GM12878 (cell line): ENCODE results near the gene PTPN22. TPM values are rescaled to one million over a fixed set of nuclear protein-coding genes. Genes with fewer than 3 reads are reported as not detected.

ENCODE experiments used
- BHLHE40 ChIP-seq, 2 experiments: fragments of 450-650 bp in 1 of 2; IDR thresholded peaks; 2 replicates each; pipeline ENCODE4 v1.6.1; 2011 to 2017; ENCODE audit warnings: low read depth in 2 of 2, borderline replicate concordance in 1 of 2, improper control_type of control experiment in 1 of 2, low read length in 1 of 2, mild to moderate bottlenecking in 1 of 2
- EGR1 ChIP-seq, 2 experiments: IDR thresholded peaks; 1 replicate in 1 of 2; 2 replicates in 1 of 2; pipeline ENCODE4 v1.6.1; 2011 to 2012; ENCODE audit warnings: low read depth in 2 of 2, low read length in 2 of 2, borderline replicate concordance in 1 of 2, mild to moderate bottlenecking in 1 of 2, moderate library complexity in 1 of 2
- FOS ChIP-seq: IDR thresholded peaks from 3 replicates; pipeline ENCODE4 v1.6.1; 2011; ENCODE audit warnings: borderline replicate concordance; ENCODE audit not compliant: insufficient read length; ENCODE audit errors: extremely low read depth
- FOXM1 ChIP-seq: IDR thresholded peaks from 2 replicates; pipeline ENCODE4 v1.6.1; 2012; ENCODE audit warnings: low read depth, mild to moderate bottlenecking, inconsistent platforms, low read length, moderate library complexity
- IKZF2 ChIP-seq, 2 experiments: fragments of 450-650 bp; IDR thresholded peaks; 2 replicates each; pipeline ENCODE4 v1.6.1; 2017; ENCODE audit warnings: mild to moderate bottlenecking in 2 of 2, moderate library complexity in 2 of 2
- MEF2B ChIP-seq: fragments of 450-650 bp; IDR thresholded peaks from 2 replicates; pipeline ENCODE4 v1.6.1; 2018; ENCODE audit warnings: mild to moderate bottlenecking, moderate library complexity; ENCODE audit not compliant: partially characterized antibody, poor library complexity, severe bottlenecking
- MYC ChIP-seq: IDR thresholded peaks from 2 replicates; pipeline ENCODE4 v1.6.1; 2011; ENCODE audit warnings: mild to moderate bottlenecking, low read length, moderate library complexity, inconsistent platforms; ENCODE audit not compliant: insufficient read depth, insufficient replicate concordance, insufficient read length, severe bottlenecking
- NR2C1 ChIP-seq: fragments of 450-650 bp; IDR thresholded peaks from 2 replicates; pipeline ENCODE4 v1.6.1; 2017; ENCODE audit warnings: antibody characterized with exemption, mild to moderate bottlenecking, moderate library complexity
- PML ChIP-seq: IDR thresholded peaks from 2 replicates; pipeline ENCODE4 v1.6.1; 2012; ENCODE audit warnings: low read length, inconsistent platforms
- POLR2A ChIP-seq: IDR thresholded peaks from 2 replicates; pipeline ENCODE4 v1.6.1; 2011; ENCODE audit warnings: low read depth, mild to moderate bottlenecking, low read length
- POLR2AphosphoS2 ChIP-seq: IDR thresholded peaks from 2 replicates; pipeline ENCODE4 v1.6.1; 2011; ENCODE audit warnings: low read depth, mild to moderate bottlenecking, low read length, improper control_type of control experiment, moderate library complexity
- PRDM15 ChIP-seq: fragments of 450-650 bp; formaldehyde crosslinking; IDR thresholded peaks from 2 replicates; pipeline ENCODE4 v1.4.0; 2020; ENCODE audit warnings: mild to moderate bottlenecking, moderate library complexity
- RB1 ChIP-seq: fragments of 450-650 bp; formaldehyde crosslinking; IDR thresholded peaks from 2 replicates; pipeline ENCODE4 v1.6.1; 2017; ENCODE audit warnings: mild to moderate bottlenecking, borderline replicate concordance
- SIN3A ChIP-seq: IDR thresholded peaks from 2 replicates; pipeline ENCODE4 v1.6.1; 2012; ENCODE audit warnings: low read depth, low read length, improper control_type of control experiment
- TBL1XR1 ChIP-seq: IDR thresholded peaks from 2 replicates; pipeline ENCODE4 v1.6.1; 2012; ENCODE audit warnings: low read depth, low read length, improper control_type of control experiment
- YY1 ChIP-seq: IDR thresholded peaks from 2 replicates; pipeline ENCODE4 v1.6.1; 2011; ENCODE audit warnings: low read depth, mild to moderate bottlenecking, low read length
- ZNF622 ChIP-seq: fragments of 450-650 bp; IDR thresholded peaks from 2 replicates; pipeline ENCODE4 v1.6.1; 2017; ENCODE audit warnings: mild to moderate bottlenecking, inconsistent platforms
- polyA plus RNA-seq, 11 experiments: library from polyadenylated mRNA; depleted of rRNA in 4 of 11; unstranded in 6 of 11; stranded (reverse) in 5 of 11; fragments of >200 nt; fragmentation: Nextera tagmentation in 4 of 11; fragmentation: Illumina TruSeq in 1 of 11; extraction: Ambion mirVana in 4 of 11; extraction: Trizol in 1 of 11; gene quantifications; 1 replicate in 1 of 11; 2 replicates in 10 of 11; pipeline versions ENCODE4 v1.2.1 to v1.2.3, GENCODE V29; 2011 to 2016; ENCODE audit warnings: inconsistent platforms in 2 of 11, missing spikeins in 2 of 11, low read depth in 1 of 11
- total RNA-seq, 4 experiments: library from RNA; depleted of rRNA in 3 of 4; stranded (reverse); fragments of >200 nt in 3 of 4; fragmentation: Illumina TruSeq in 1 of 4; extraction: Trizol in 1 of 4; gene quantifications; 2 replicates each; pipeline versions ENCODE4 v1.2.1 to v1.2.3, GENCODE V29; 2013 to 2021
- TF ChIP-seq, protein P1 (sequence below): fragments of 450-650 bp; IDR thresholded peaks from 2 replicates; pipeline ENCODE4 v1.6.1; 2017; ENCODE audit warnings: mild to moderate bottlenecking
- TF ChIP-seq, protein P2 (sequence below): fragments of 450-650 bp; IDR thresholded peaks from 2 replicates; pipeline ENCODE4 v1.6.1; 2018; ENCODE audit warnings: mild to moderate bottlenecking, low read depth, moderate library complexity; ENCODE audit not compliant: partially characterized antibody
- TF ChIP-seq, protein P3 (sequence below): IDR thresholded peaks from 2 replicates; pipeline ENCODE4 v1.6.1; 2012; ENCODE audit warnings: low read depth, low read length, improper control_type of control experiment

Gene PTPN22
- total and polyA plus RNA-seq, 10 of the 15 experiments (the other 5 are each of a cell fraction or from before 2014, with no cell fraction given), result 22.8 to 65.1 (median 44.9) TPM

DNA sequence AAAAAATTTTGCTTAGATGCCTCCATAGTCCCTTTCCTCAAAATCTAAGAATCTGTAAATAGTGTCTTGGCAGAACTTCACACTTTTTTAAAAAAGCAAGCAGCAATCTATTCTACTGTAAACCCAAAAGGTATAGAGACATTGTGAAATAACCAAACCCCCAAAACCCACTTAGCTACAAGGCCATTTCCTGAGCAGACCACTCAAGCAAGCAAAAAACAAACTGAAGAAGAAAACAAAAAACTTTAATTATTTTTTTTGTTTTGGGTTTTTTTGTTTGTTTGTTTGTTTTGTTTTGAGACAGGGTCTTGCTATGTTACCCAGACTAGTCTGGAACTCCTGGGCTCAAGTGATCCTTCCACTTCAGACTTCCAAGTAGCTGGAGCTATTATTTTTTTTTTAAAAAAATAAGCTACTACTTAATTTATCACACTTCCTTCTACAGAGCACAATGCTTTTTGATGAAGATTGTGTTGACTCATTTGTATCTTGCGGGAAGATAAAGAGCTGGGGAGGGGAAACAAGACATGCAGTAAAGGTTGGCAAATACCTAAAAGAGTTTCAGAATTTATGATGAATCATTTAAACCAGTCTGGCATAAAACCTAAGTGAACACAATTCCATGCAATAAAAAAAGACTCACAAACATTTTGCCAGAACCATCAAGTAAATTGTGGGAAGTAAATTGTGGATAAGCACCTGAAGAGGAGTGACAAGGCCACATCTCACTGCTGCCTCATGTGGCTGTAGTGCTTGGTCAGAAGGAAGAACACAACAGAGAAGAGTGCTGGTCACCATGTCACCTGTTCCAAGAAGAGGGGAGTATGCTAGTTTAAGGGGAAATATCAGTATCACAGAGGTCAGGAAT is 2.7 kb upstream of the PTPN22 start (continued):
- TF ChIP-seq PRDM15 (CRISPR knock-in tag), result no peak
- no peak for TF ChIP-seq FOS
- no peak for TF ChIP-seq YY1
- TF ChIP-seq TBL1XR1, result 0 out of 2 replicates have a peak, but pooled peaks have one; percentile 15
- TF ChIP-seq NR2C1, result no peak
- no peak for TF ChIP-seq FOXM1
- TF ChIP-seq, protein P1, sequence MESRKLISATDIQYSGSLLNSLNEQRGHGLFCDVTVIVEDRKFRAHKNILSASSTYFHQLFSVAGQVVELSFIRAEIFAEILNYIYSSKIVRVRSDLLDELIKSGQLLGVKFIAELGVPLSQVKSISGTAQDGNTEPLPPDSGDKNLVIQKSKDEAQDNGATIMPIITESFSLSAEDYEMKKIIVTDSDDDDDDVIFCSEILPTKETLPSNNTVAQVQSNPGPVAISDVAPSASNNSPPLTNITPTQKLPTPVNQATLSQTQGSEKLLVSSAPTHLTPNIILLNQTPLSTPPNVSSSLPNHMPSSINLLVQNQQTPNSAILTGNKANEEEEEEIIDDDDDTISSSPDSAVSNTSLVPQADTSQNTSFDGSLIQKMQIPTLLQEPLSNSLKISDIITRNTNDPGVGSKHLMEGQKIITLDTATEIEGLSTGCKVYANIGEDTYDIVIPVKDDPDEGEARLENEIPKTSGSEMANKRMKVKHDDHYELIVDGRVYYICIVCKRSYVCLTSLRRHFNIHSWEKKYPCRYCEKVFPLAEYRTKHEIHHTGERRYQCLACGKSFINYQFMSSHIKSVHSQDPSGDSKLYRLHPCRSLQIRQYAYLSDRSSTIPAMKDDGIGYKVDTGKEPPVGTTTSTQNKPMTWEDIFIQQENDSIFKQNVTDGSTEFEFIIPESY, result no peak
- TF ChIP-seq, protein P2, sequence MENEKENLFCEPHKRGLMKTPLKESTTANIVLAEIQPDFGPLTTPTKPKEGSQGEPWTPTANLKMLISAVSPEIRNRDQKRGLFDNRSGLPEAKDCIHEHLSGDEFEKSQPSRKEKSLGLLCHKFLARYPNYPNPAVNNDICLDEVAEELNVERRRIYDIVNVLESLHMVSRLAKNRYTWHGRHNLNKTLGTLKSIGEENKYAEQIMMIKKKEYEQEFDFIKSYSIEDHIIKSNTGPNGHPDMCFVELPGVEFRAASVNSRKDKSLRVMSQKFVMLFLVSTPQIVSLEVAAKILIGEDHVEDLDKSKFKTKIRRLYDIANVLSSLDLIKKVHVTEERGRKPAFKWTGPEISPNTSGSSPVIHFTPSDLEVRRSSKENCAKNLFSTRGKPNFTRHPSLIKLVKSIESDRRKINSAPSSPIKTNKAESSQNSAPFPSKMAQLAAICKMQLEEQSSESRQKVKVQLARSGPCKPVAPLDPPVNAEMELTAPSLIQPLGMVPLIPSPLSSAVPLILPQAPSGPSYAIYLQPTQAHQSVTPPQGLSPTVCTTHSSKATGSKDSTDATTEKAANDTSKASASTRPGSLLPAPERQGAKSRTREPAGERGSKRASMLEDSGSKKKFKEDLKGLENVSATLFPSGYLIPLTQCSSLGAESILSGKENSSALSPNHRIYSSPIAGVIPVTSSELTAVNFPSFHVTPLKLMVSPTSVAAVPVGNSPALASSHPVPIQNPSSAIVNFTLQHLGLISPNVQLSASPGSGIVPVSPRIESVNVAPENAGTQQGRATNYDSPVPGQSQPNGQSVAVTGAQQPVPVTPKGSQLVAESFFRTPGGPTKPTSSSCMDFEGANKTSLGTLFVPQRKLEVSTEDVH, result no peak
- TF ChIP-seq EGR1 (IDR thresholded peaks at IDR 0.05; ENCODE audit: borderline replicate concordance in 1 of 2, low read depth in 2 of 2, low read length in 2 of 2), result no peak
- TF ChIP-seq, protein P3, sequence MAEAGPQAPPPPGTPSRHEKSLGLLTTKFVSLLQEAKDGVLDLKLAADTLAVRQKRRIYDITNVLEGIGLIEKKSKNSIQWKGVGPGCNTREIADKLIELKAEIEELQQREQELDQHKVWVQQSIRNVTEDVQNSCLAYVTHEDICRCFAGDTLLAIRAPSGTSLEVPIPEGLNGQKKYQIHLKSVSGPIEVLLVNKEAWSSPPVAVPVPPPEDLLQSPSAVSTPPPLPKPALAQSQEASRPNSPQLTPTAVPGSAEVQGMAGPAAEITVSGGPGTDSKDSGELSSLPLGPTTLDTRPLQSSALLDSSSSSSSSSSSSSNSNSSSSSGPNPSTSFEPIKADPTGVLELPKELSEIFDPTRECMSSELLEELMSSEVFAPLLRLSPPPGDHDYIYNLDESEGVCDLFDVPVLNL, result no peak
- no peak for TF ChIP-seq ZNF622
- TF ChIP-seq SIN3A, result no peak
- 0 out of 2 replicates have a peak, but pooled peaks have one; percentile 38 for TF ChIP-seq PML
- peak; percentile 72 to 79 for TF ChIP-seq IKZF2 (IDR thresholded peaks at IDR 0.05)
- TF ChIP-seq MYC, result no peak
- TF ChIP-seq POLR2AphosphoS2, result no peak
- TF ChIP-seq POLR2A, result no peak
- peak; percentile 46 to 48; a peak in 2 of 4 replicates for TF ChIP-seq BHLHE40 (IDR thresholded peaks at IDR 0.05; ENCODE audit: borderline replicate concordance in 1 of 2, low read depth in 2 of 2, low read length in 1 of 2)
- no peak for TF ChIP-seq RB1
- peak; percentile 32 for TF ChIP-seq MEF2B
